H1 (cell line): ENCODE data around the gene PNMA1. TPM values are rescaled to one million over a fixed set of nuclear protein-coding genes. Genes with fewer than 3 reads are reported as not detected.
A peak's percentile ranks its signal among the peaks of the same experiment; 100 is the strongest.

Experiments
- CTCF ChIA-PET: fragments of 300-600 bp; sonication (Branson Sonifier 250); formaldehyde crosslinking; loops from one replicate; lab custom pipeline; 2021; ENCODE audit not compliant: partially characterized antibody; lab: Charles Lee
- POLR2A ChIA-PET: fragments of 300-600 bp; sonication (Branson Sonifier 250); formaldehyde crosslinking; loops from one replicate; lab custom pipeline; 2021; ENCODE audit warnings: inconsistent platforms; ENCODE audit not compliant: partially characterized antibody; lab: Charles Lee
- DNase-seq, 2 experiments: peaks; one replicate each; pipeline versions ENCODE4 v3.0.0 to v3.0.0-alpha.2; 2010 to 2022; ENCODE audit warnings: low spot score in 2 of 2, low read depth in 1 of 2, mixed read lengths in 1 of 2
- FAIRE-seq: peaks from 2 replicates; lab custom pipeline; 2011; peaks lifted over from hg19 to GRCh38; lab: Jason Lieb, UNC
- H2AFZ ChIP-seq: 2 replicates; pipeline ENCODE4 v1.8.1; 2012; ENCODE audit warnings: low read length, inconsistent platforms
- H2AK5ac ChIP-seq: 2 replicates; pipeline ENCODE4 v1.6.1; 2013; ENCODE audit warnings: low read depth, low read length
- H2BK120ac ChIP-seq: replicated peaks from 2 replicates; pipeline ENCODE3; 2013; ENCODE audit warnings: low read depth, low read length, inconsistent platforms
- H2BK12ac ChIP-seq: 2 replicates; pipeline ENCODE4 v1.6.1; 2013; ENCODE audit warnings: low read depth, low read length
- H2BK15ac ChIP-seq: 2 replicates; pipeline ENCODE4 v1.6.1; 2013; ENCODE audit warnings: low read length
- H2BK20ac ChIP-seq: 2 replicates; pipeline ENCODE4 v1.6.1; 2013; ENCODE audit warnings: low read length
- H2BK5ac ChIP-seq: 2 replicates; pipeline ENCODE4 v1.6.1; 2013; ENCODE audit warnings: low read depth, low read length
- H3K14ac ChIP-seq: 2 replicates; pipeline ENCODE4 v1.6.1; 2013; ENCODE audit warnings: inconsistent platforms; ENCODE audit not compliant: insufficient read length
- H3K18ac ChIP-seq: 2 replicates; pipeline ENCODE4 v1.6.1; 2013; ENCODE audit warnings: low read length; ENCODE audit errors: extremely low read depth
- H3K23ac ChIP-seq: 2 replicates; pipeline ENCODE4 v1.6.1; 2013; ENCODE audit warnings: inconsistent platforms; ENCODE audit not compliant: insufficient read length
- H3K23me2 ChIP-seq: 2 replicates; pipeline ENCODE4 v1.6.1; 2013; ENCODE audit warnings: low read depth, low read length
- H3K27ac ChIP-seq: 2 replicates; pipeline ENCODE4 v1.6.1; 2011; ENCODE audit warnings: low read depth, low read length, inconsistent platforms
- H3K27me3 ChIP-seq, 4 experiments: replicated peaks in 1 of 4; 1 replicate in 1 of 4; 2 replicates in 3 of 4; pipeline versions ENCODE4 v1.6.1 to v1.8.1; 2011 to 2013; ENCODE audit warnings: low read length in 3 of 4, mild to moderate bottlenecking in 3 of 4, inconsistent platforms in 2 of 4, mixed read lengths in 2 of 4, moderate library complexity in 1 of 4; ENCODE audit not compliant: control insufficient read depth in 3 of 4, insufficient read depth in 3 of 4; ENCODE audit errors: extremely low read depth in 1 of 4
- H3K36me3 ChIP-seq, 4 experiments: 2 replicates each; pipeline versions ENCODE4 v1.6.1 to v1.8.1; 2011 to 2013; ENCODE audit warnings: mild to moderate bottlenecking in 4 of 4, low read length in 3 of 4, moderate library complexity in 2 of 4, control low read depth in 1 of 4, inconsistent platforms in 1 of 4; ENCODE audit not compliant: insufficient read depth in 4 of 4, control insufficient read depth in 2 of 4
- H3K4ac ChIP-seq: replicated peaks from 2 replicates; pipeline ENCODE3; 2013; ENCODE audit warnings: low read length, low read depth, mixed read lengths, inconsistent platforms; ENCODE audit not compliant: insufficient read length
- H3K4me1 ChIP-seq, 4 experiments: replicated peaks in 1 of 4; 1 replicate in 1 of 4; 2 replicates in 3 of 4; pipeline versions ENCODE4 v1.6.1 to v1.8.1; 2011 to 2013; ENCODE audit warnings: low read length in 3 of 4, inconsistent platforms in 2 of 4, mixed read lengths in 1 of 4; ENCODE audit not compliant: insufficient read depth in 4 of 4, control insufficient read depth in 3 of 4
- H3K4me2 ChIP-seq, 2 experiments: 2 replicates each; pipeline versions ENCODE4 v1.6.1 to v1.8.1; 2011 to 2013; ENCODE audit warnings: low read depth in 2 of 2, low read length in 2 of 2, control low read depth in 1 of 2, inconsistent platforms in 1 of 2, mild to moderate bottlenecking in 1 of 2; ENCODE audit not compliant: insufficient read depth in 1 of 2
- H3K4me3 ChIP-seq, 4 experiments: fragments of 200-600, 300-600 bp in 1 of 4; sonication (generic), shearing (Covaris generic), sonication (Bioruptor Twin) in 1 of 4; 2 replicates each; pipeline versions ENCODE4 v1.5.1 to v1.8.1; 2011 to 2016; ENCODE audit warnings: low read length in 4 of 4, low read depth in 3 of 4, control low read depth in 2 of 4, inconsistent platforms in 2 of 4, mild to moderate bottlenecking in 2 of 4, mixed read lengths in 1 of 4, moderate library complexity in 1 of 4; ENCODE audit not compliant: insufficient read depth in 2 of 4; ENCODE audit errors: extremely low read depth in 1 of 4
- H3K56ac ChIP-seq: replicated peaks from 2 replicates; pipeline ENCODE3; 2013; ENCODE audit warnings: low read depth, mild to moderate bottlenecking, mixed read lengths, low read length, inconsistent platforms; ENCODE audit not compliant: insufficient read length
- H3K79me1 ChIP-seq: 2 replicates; pipeline ENCODE4 v1.6.1; 2013; ENCODE audit warnings: low read depth, low read length, control low read depth
- H3K79me2 ChIP-seq, 2 experiments: 2 replicates each; pipeline versions ENCODE4 v1.6.1 to v1.8.1; 2012 to 2013; ENCODE audit warnings: low read length in 2 of 2, mild to moderate bottlenecking in 2 of 2, inconsistent platforms in 1 of 2; ENCODE audit not compliant: insufficient read depth in 2 of 2, control insufficient read depth in 1 of 2
- H3K9ac ChIP-seq, 4 experiments: replicated peaks in 1 of 4; 1 replicate in 1 of 4; 2 replicates in 3 of 4; pipeline versions ENCODE4 v1.6.1 to v1.8.1; 2011 to 2013; ENCODE audit warnings: low read depth in 3 of 4, low read length in 3 of 4, control low read depth in 2 of 4, mild to moderate bottlenecking in 2 of 4, moderate library complexity in 2 of 4, inconsistent platforms in 1 of 4; ENCODE audit errors: extremely low read depth in 1 of 4
- H3K9me3 ChIP-seq, 2 experiments: 2 replicates each; pipeline versions ENCODE4 v1.6.1 to v1.8.1; 2012 to 2013; ENCODE audit warnings: mild to moderate bottlenecking in 2 of 2, moderate library complexity in 2 of 2, control low read depth in 1 of 2, inconsistent platforms in 1 of 2, low read depth in 1 of 2, low read length in 1 of 2, mixed read lengths in 1 of 2; ENCODE audit not compliant: insufficient read depth in 2 of 2
- H4K20me1 ChIP-seq, 2 experiments: replicated peaks in 1 of 2; 2 replicates each; pipeline versions ENCODE3 to v1.8.1; 2011 to 2013; ENCODE audit warnings: inconsistent platforms in 2 of 2, low read length in 2 of 2, mild to moderate bottlenecking in 1 of 2; ENCODE audit not compliant: insufficient read depth in 2 of 2, control insufficient read depth in 1 of 2
- H4K5ac ChIP-seq: 2 replicates; pipeline ENCODE4 v1.6.1; 2013; ENCODE audit warnings: low read length, low read depth, mixed read lengths, inconsistent platforms; ENCODE audit not compliant: insufficient read length
- H4K8ac ChIP-seq: 2 replicates; pipeline ENCODE4 v1.8.0; 2013; ENCODE audit warnings: mild to moderate bottlenecking, moderate library complexity, low read length, inconsistent platforms; ENCODE audit not compliant: insufficient read depth; ENCODE audit errors: extremely low read depth
- H4K91ac ChIP-seq: replicated peaks from 2 replicates; pipeline ENCODE3; 2013; ENCODE audit warnings: low read length, mixed read lengths, inconsistent platforms; ENCODE audit not compliant: insufficient read length
- GABPA ChIP-seq: IDR thresholded peaks from 2 replicates; pipeline ENCODE4 v1.6.1; 2011; ENCODE audit warnings: mild to moderate bottlenecking, low read length, moderate library complexity, borderline replicate concordance; ENCODE audit not compliant: insufficient read depth
- MAFK ChIP-seq: IDR thresholded peaks from 2 replicates; pipeline ENCODE4 v1.6.1; 2012; ENCODE audit warnings: low read depth, mild to moderate bottlenecking, improper control_type of control experiment, low read length
- RXRA ChIP-seq: IDR thresholded peaks from 2 replicates; pipeline ENCODE4 v1.6.1; 2011; ENCODE audit warnings: low read depth, mild to moderate bottlenecking, low read length, moderate library complexity; ENCODE audit not compliant: insufficient read depth
- WGBS, 2 experiments: shearing (Covaris generic) in 1 of 2; methylation state at CpG; one replicate each; pipeline versions ENCODE4 v1.1.6 to v1.1.7; 2013 to 2015; ENCODE audit warnings: low lambda C conversion rate in 2 of 2, mixed read lengths in 2 of 2, inconsistent platforms in 1 of 2, low coverage in 1 of 2, missing lambda C conversion rate in 1 of 2; ENCODE audit not compliant: insufficient replicate concordance in 2 of 2, insufficient coverage in 1 of 2, insufficient read length in 1 of 2; ENCODE audit errors: extremely low coverage in 1 of 2, missing lambda C conversion rate in 1 of 2; 5-methylcytosine and 5-hydroxymethylcytosine counted together
- polyA plus RNA-seq, 7 experiments: library from polyadenylated mRNA; depleted of rRNA in 3 of 7; stranded (reverse) in 5 of 7; unstranded in 2 of 7; fragments of >200 nt in 5 of 7; fragments of 200-250 nt in 2 of 7; gene quantifications; 1 replicate in 5 of 7; 2 replicates in 1 of 7; 4 replicates in 1 of 7; pipeline versions ENCODE4 v1.2.1 to v1.2.3, GENCODE V29; 2011 to 2013; ENCODE audit warnings: missing spikeins in 2 of 7, mixed read lengths in 2 of 7
- total RNA-seq: library from RNA; stranded (reverse); fragmentation: NEBNext Ultra II Directional; extraction: Animal tissue kit (Norgen Biotek cat#: 25700); gene quantifications from 2 replicates; pipeline ENCODE4 v1.2.1, GENCODE V29; 2021
- TF ChIP-seq, protein P1 (sequence below): IDR thresholded peaks from 2 replicates; pipeline ENCODE4 v1.6.1; 2011; ENCODE audit warnings: low read length, improper control_type of control experiment

PNMA1 gene
- total and polyA plus RNA-seq, 2 of the 8 experiments (the other 6 are each of a cell fraction or from before 2014, with no cell fraction given) = 15.8 to 52.7 TPM

DNA sequence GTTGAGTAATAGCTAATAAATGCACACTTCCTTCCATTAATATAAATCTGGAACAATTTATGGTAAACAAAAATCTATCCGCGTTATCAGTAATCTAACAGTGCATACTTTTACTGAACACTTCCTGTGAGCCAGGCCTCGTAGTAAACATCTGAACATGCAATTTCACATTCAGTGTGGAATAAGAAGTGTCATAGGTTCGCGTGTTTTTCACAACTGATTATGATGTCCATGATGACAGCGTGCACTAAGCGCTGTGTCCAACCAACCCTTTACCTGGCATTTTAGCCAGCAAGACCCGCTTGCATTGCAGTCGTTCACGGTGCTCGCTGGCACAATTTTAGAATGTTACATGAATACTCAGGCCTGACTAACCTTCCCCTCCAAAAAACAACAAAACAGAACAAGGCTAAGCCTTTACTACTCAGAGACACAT is 2.1 kb downstream of the PNMA1 start:
- Histone ChIP-seq H3K23me2 (peaks cover 24% of the 10 kb centered on the region), H3K27ac (no peak overlapping the region), H3K9me3 (no peaks in the 10 kb centered on the region), H4K91ac (no peak overlapping the region), H4K5ac (no peak overlapping the region), H3K9ac (peak overlapping the region in 1 of 4 experiments; percentile 71; a peak in 4 of 7 replicates), H2AK5ac (no peak overlapping the region), H3K18ac (no peak overlapping the region), H3K4me3 (peak overlapping the region; percentile 88 to 98 (median 94)), H2BK120ac (no peak overlapping the region), H3K27me3 (peaks cover 0 to 3% (median 0%) of the 10 kb centered on the region in 4 experiments; a peak in 3 of 7 replicates), H3K4me1 (peaks cover 0 to 10% (median 6%) of the 10 kb centered on the region in 4 experiments; a peak in 4 of 7 replicates), H2AFZ (no peak overlapping the region), H2BK15ac (no peak overlapping the region), H2BK20ac (no peak overlapping the region), H3K79me1 (peaks cover 12% of the 10 kb centered on the region), H4K8ac (no peak overlapping the region), H3K56ac (no peak overlapping the region), H2BK5ac (no peak overlapping the region), H3K23ac (no peak overlapping the region), H4K20me1 (peaks cover 12 to 16% of the 10 kb centered on the region in 2 experiments), H3K79me2 (peaks cover 5 to 33% of the 10 kb centered on the region in 2 experiments), H3K4ac (no peak overlapping the region), H3K4me2 (peak overlapping the region; percentile 85 to 99), H2BK12ac (no peak overlapping the region), H3K36me3 (0 out of 8 replicates have a peak, but pooled peaks cover 0 to 3% (median 0%) of the 10 kb centered on the region in 4 experiments), H3K14ac (no peak overlapping the region)
- ChIA-PET CTCF (interaction anchor here (0.5 to 3.7 kb wide), 5 partner anchors 16 to 43 kb away, joined by 3 to 15 read pairs (median 3); no protein-coding TSS in a partner anchor), POLR2A (interaction anchor here (1.2 to 2.4 kb wide), 5 partner anchors 11 to 115 kb away, joined by 3 to 10 read pairs (median 3); no protein-coding TSS in a partner anchor)
- no peak for TF ChIP-seq GABPA
- TF ChIP-seq RXRA = no peak
- no peak for TF ChIP-seq MAFK
- TF ChIP-seq, protein P1, sequence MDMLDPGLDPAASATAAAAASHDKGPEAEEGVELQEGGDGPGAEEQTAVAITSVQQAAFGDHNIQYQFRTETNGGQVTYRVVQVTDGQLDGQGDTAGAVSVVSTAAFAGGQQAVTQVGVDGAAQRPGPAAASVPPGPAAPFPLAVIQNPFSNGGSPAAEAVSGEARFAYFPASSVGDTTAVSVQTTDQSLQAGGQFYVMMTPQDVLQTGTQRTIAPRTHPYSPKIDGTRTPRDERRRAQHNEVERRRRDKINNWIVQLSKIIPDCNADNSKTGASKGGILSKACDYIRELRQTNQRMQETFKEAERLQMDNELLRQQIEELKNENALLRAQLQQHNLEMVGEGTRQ = no peak
- WGBS, 2 experiments = 82% methylated on average over 11 of the region's 11 CpGs; no CpG with 5 or more reads in 1 of the 2 experiments
- no peak for FAIRE-seq
- DNase-seq = no peak
